ENCODE results near the gene DNAJC30.

- TF ChIP-seq RELA (CRISPR knock-in tag; IDR thresholded peaks at IDR 0.05; ENCODE audit: borderline replicate concordance) (no peak), USF2 (CRISPR knock-in tag; IDR thresholded peaks at IDR 0.05) (no peak), ZNF396 (CRISPR knock-in tag; IDR thresholded peaks at IDR 0.05; ENCODE audit: borderline replicate concordance) (no peak), MAX (CRISPR knock-in tag; IDR thresholded peaks at IDR 0.05) (no peak), KAT7 (CRISPR knock-in tag; IDR thresholded peaks at IDR 0.05; ENCODE audit: borderline replicate concordance) (no peak), TEAD1 (CRISPR knock-in tag; IDR thresholded peaks at IDR 0.05) (no peak), FOXJ3 (CRISPR knock-in tag; IDR thresholded peaks at IDR 0.05; ENCODE audit: borderline replicate concordance) (no peak)
- TF ChIP-seq, protein P1, sequence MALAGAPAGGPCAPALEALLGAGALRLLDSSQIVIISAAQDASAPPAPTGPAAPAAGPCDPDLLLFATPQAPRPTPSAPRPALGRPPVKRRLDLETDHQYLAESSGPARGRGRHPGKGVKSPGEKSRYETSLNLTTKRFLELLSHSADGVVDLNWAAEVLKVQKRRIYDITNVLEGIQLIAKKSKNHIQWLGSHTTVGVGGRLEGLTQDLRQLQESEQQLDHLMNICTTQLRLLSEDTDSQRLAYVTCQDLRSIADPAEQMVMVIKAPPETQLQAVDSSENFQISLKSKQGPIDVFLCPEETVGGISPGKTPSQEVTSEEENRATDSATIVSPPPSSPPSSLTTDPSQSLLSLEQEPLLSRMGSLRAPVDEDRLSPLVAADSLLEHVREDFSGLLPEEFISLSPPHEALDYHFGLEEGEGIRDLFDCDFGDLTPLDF (CRISPR knock-in tag; IDR thresholded peaks at IDR 0.05), result no peak
- TF ChIP-seq, protein P2, sequence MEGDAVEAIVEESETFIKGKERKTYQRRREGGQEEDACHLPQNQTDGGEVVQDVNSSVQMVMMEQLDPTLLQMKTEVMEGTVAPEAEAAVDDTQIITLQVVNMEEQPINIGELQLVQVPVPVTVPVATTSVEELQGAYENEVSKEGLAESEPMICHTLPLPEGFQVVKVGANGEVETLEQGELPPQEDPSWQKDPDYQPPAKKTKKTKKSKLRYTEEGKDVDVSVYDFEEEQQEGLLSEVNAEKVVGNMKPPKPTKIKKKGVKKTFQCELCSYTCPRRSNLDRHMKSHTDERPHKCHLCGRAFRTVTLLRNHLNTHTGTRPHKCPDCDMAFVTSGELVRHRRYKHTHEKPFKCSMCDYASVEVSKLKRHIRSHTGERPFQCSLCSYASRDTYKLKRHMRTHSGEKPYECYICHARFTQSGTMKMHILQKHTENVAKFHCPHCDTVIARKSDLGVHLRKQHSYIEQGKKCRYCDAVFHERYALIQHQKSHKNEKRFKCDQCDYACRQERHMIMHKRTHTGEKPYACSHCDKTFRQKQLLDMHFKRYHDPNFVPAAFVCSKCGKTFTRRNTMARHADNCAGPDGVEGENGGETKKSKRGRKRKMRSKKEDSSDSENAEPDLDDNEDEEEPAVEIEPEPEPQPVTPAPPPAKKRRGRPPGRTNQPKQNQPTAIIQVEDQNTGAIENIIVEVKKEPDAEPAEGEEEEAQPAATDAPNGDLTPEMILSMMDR (IDR thresholded peaks at IDR 0.05), result no peak
These were observed 2.8 kb downstream of the DNAJC30 start for GRCh38 chr7:73680501-73680900.
